ENCODE results near the gene C4BPA.

Gene C4BPA

DNA sequence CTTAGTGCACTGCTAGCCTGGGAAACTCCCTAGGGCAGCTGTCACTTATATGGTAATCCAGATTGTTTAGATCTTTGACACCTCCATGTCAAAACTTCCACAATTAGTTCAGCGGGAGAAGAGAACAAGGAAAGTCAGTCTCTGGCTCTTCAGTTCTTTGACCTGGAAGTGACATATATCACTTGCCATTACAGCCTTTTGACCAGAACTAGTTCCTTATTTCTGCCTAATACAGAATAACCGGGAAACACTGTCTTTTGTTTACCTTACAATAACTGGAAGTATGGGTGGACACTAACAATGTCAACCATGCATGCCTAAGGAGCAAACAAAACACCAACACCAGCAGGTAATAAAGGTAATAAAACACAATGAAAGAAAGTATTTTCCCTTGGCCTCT is 68.3 kb downstream of the C4BPA start:
- H3K27ac ChIP-seq = no peak overlapping the region
- TF ChIP-seq, protein P1, sequence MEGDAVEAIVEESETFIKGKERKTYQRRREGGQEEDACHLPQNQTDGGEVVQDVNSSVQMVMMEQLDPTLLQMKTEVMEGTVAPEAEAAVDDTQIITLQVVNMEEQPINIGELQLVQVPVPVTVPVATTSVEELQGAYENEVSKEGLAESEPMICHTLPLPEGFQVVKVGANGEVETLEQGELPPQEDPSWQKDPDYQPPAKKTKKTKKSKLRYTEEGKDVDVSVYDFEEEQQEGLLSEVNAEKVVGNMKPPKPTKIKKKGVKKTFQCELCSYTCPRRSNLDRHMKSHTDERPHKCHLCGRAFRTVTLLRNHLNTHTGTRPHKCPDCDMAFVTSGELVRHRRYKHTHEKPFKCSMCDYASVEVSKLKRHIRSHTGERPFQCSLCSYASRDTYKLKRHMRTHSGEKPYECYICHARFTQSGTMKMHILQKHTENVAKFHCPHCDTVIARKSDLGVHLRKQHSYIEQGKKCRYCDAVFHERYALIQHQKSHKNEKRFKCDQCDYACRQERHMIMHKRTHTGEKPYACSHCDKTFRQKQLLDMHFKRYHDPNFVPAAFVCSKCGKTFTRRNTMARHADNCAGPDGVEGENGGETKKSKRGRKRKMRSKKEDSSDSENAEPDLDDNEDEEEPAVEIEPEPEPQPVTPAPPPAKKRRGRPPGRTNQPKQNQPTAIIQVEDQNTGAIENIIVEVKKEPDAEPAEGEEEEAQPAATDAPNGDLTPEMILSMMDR (conservative IDR thresholded peaks at IDR 0.05) = no peak

DNA sequence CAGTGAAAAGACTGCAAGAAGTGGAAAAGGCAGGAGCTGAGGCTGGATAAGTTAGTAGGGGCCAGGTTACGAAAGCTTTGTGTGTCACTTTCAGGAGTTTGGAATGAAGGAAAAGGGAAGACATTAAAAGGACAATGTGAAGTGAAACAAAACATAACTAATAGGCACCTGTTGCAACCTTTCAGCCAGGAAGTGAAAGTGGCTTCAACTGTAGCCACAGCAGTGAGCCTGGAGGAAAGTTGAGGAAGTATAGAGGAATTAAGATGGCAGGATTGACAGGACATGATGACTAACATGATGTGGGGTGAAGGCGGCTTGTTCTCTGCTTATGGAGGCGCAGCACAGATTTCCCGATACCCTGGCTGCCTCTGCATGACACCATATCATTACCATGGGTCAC is 68.9 kb downstream of the C4BPA start:
- TF ChIP-seq, protein P1 (conservative IDR thresholded peaks at IDR 0.05) = no peak

DNA sequence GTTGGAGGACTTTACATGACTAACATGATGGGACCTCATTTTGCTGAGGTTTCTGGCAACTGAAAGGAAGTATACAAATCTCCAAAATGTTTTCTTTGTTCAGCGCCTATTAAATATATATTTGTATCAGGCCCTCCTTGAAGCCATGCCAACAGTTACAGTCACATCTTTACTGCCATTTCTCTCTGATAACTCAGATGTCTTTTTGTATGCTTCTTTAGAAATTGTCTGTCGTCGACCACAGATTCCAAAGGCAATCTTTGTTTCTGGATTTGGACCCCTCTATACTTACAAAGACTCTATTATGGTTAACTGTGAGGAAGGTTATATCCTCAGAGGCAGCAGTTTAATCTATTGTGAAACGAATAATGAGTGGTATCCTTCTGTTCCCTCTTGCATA is 69.4 kb downstream of the C4BPA start:
- no peak overlapping the region for H3K27ac ChIP-seq
- TF ChIP-seq, protein P1 (conservative IDR thresholded peaks at IDR 0.05) = no peak

More for the DNA sequence above, 68.9 kb downstream of the C4BPA start:
- no peak overlapping the region for H3K27ac ChIP-seq

DNA sequence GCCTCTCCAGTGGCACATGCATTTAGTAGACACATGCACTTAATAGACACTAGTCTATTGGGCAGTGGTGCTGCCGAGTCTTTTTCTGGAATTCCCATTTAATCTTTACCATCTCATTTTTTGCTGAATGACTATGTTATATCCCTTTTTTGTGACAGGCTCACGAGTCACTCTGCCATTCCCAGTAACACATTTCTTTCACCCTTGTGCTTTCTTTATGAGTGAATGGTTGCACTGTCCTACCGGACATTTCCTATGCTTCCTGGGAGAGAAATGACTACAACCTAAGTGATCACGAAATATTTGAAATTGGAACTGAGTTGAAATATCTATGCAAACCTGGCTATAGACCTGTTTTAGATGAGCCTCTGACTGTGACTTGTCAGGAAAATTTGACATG is 70.9 kb downstream of the C4BPA start:
- no peak overlapping the region for H3K27ac ChIP-seq
- TF ChIP-seq, protein P1 (conservative IDR thresholded peaks at IDR 0.05) = no peak

DNA sequence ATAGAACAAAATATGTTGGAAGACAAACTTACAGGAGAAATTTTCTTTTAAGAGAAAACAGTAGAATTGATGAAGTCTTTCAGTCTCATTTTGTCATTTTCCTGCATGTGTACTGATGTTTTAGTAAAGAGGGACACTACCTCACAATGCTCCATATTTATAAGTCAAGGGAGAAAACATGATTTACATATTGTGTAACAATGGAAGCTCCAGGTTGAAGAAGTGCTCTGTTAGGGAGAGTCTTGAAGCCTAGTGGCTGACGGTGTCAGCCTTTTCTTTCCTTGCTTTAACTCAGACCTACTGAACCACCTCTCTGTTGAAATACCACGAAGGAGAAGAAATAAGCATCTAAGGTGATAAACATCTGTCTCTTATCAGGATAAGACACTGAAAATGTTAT is 75.0 kb downstream of the C4BPA start:
- no peak overlapping the region for H3K27ac ChIP-seq
- TF ChIP-seq, protein P1 (conservative IDR thresholded peaks at IDR 0.05) = no peak

DNA sequence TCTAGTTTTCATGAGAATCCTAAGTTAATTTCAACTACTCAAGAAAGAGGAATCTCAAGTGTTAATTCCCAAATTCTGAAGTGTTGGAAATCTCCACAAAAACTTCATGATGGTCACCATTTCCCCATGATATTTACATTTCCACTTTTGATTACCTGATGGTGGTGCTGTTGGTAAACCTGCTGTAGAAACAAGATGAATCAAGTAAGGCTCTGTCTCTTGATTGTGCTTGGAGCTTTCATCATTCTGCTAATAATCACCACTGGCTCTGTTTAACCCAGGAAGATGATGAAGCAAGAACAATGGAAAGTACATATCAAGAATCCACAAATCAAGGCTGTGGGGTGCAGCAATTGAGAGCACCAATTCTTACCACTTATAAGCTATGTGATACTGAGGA is 77.8 kb downstream of the C4BPA start:
- no peak overlapping the region for H3K27ac ChIP-seq
- TF ChIP-seq, protein P1 (conservative IDR thresholded peaks at IDR 0.05) = peak; percentile 42

DNA sequence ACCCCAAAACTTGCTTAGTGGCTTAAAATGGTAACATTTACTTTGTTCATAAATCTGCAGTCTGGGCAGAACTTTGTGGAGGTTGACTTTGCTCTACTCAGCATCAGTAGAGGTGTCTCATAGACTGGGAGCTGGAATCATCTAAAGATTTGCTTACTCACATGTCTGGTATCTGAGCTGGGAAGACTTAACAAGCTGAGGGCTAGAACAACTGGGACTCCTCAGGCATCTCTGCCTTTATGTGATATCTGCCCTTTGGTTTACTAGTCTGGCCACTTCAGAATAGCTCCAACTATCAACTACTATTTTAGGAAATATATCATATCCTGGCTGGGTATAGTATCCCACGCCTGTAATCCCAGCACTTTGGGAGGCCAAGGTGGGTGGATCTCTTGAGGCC is 82.5 kb downstream of the C4BPA start:
- TF ChIP-seq, protein P1 (conservative IDR thresholded peaks at IDR 0.05) = no peak
- no peak overlapping the region for H3K27ac ChIP-seq

DNA sequence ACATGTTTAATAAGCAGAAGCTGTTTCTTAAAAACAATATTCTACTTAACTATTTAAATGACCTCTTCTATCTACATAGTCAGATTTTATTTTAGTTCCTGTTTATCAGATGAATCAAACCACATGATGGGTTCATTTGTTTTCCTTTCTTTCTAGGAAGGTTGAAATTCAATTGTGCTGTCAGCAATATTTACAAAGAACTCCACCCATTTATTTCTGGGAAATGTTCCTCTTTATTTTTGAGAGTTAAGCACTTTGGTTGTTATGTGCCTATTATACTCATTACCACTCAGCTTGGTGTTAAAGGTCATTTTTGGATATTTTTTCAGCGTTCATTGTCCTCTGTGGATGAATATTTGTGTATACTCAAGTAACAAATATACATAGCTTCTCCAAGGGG is 84.9 kb downstream of the C4BPA start:
- TF ChIP-seq, protein P1 (conservative IDR thresholded peaks at IDR 0.05) = no peak
- H3K27ac ChIP-seq = no peak overlapping the region

Data from VCaP (cell line).